ENCODE measurements around the gene NUDT16.

NUDT16 gene

DNA sequence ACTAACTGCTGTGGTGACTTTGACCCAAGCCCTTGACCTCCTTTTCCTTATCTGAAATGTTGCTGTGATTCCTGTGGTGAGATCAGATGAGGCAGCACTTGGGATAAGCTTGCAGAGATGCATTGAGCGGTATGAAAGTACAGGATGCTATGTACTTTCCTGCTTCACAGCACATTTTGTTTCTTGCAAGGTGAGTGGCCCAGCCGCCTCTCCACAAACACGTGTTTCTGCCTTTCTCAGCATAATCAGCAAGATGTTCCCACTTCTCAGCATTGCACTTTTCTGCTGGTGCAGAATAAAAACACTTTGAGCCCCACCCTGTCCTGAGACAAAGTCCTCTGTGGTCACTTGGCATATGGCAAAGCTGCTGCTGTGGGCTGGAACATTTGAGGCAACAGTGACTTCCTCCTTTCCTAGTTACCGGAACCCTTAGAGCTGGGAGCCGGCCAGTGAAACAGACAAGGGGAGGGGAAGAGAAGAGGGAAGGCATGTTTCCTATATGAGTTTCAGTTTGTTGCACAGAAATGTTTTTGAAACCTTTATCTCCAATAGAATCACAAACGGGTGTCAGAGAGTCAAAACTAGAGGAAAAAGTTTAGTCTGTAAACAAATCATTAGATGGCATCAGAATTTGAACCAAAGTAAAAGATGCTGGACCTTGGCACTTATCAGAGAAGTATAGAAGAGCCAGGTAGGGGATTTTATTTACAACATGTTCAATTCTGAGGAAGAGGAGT is 5.0 kb downstream of the NUDT16 start:
- no peak for DNase-seq (ENCODE audit: low read depth)

DNA sequence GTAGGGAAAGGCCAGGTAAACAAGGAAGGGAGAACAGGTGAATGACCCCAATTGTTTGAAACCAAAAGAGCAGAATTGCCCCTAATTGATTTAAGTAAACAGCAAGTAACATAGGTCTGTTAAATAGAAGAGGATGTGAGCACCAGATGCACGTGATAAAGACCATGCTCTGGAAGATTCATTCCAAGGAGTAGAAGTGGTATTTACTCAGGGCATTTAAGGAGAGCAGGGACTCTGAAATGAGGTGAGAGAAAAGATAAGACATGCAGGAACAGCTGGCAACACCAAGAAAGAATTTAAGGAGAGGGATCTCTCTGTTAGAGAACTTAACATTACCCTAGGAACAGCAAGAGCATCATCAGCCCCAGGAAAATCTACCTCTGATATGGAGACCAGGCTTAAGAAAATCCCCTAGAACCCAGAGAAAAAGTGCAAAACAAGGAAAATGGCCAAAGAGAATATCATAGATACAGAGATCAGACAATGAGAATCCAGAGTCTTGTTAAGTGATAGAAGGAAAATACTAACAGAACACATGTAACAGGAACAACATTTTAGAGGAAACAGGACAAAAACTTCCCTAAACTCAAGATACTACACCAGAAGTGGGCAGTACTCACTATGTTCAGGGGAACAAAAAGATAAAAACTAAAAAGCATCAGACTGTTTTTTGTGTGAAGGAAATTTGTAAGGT is 6.4 kb downstream of the NUDT16 start:
- DNase-seq (ENCODE audit: low read depth) = no peak

DNA sequence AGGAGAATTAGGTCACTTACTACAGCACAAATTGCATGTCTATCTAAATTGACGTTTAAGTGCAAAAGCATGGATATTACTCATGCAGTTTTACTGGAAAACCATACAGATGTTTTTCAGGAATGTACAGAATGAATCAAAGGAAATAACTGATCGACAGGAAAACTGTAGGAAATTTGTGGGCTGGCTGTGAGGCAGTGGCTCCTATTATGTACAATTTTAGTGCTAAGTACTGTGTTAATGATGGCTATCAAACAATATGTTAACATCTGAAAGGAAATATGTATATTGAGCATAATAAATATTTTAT is 6.9 kb downstream of the NUDT16 start:
- DNase-seq (ENCODE audit: low read depth) = no peak

DNA sequence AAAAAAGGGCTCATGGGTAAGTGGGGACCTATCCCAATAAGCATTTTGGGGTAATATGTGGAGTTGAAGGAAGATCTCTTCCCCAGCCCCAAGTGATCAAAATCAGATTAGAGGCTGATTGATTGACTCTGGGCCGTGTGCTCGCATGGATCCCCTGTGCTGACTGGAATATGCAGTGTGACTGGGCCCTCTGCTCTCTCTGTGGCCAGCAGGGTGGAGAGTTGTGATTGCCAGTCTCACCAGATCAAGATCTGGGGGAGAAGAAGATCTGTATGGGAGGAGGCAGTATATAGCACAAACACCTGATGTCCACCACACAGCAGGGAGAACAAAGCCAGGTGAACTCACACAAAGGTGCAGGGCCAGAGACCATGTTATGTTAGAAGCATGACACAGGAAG is 8.8 kb downstream of the NUDT16 start:
- no peak for DNase-seq (ENCODE audit: low read depth)

DNA sequence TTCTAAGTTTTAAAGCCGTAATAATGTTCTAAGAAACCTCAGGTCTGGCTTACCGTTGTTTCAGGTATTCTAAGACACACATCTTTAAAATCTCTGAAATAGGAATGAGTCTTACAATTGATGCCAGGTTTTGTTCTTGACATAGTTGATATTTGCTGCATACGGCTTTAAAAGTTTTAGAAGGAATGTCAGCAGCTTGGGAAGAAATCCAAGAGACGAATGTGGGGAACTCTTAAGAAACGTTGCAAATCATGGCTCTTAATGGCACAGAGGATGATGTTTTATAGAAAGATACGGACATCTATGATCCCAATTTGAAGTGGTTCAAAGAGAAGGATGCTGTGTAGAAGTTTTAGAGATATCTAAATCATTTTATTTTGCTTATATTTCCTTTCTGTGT is 11.5 kb downstream of the NUDT16 start:
- no peak for DNase-seq (ENCODE audit: low read depth)

DNA sequence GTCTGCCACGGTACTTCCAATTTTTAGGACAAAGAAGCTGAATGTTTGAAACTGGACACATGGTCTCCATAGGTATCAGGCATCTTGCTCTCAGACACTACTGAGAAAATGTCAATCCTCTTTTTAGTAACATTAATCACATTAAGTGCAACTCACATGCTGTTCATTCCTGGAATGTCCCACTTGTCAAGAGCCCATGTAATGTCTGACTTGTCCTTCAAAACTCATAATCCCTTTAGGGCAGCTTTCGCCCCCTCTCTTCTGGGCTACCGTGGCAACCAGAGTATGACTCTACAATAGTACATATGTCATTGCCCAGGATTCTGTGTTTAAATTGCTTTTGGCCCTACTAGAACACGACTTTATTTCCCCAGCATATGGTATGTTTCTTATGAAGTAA is 12.3 kb downstream of the NUDT16 start:
- no peak for DNase-seq (ENCODE audit: low read depth)

DNA sequence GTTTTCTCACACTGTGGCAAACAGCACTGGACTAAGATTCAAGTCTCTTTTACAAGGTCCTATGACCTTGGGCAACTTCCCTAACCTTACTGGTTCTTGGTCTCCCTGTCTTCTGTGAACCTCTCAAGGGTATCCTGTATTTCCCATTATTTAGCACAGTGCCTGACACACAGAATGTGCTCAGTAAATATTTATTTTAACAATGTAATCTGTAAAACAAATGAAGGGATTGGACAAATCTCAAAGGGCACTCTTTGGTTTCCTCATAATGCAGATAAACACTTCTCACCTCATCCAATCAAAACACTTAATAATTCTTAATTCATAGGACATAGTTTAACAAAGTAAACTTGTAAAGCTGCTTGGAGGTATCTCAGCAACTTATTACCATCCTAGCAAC is 12.8 kb downstream of the NUDT16 start:
- DNase-seq (ENCODE audit: low read depth) = no peak

DNA sequence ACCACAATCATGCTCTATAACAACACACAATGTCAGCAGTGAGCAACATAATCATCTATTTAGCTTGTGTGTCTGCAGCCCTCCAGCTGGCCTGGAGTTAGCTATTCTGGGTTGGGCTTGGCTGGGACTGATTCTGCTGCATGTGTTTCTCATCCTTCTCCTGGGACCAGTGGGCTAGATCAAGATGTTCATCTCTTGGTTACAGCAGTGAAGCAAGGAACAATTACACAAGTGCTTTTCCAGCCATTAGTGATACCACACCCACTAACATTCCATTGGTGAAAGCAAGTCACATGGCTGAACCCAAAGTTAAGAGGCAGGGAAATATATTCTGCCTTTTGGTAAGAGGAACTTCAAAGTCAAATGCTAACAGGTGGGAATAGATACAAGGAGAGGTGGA is 14.6 kb downstream of the NUDT16 start:
- no peak for DNase-seq (ENCODE audit: low read depth)

DNA sequence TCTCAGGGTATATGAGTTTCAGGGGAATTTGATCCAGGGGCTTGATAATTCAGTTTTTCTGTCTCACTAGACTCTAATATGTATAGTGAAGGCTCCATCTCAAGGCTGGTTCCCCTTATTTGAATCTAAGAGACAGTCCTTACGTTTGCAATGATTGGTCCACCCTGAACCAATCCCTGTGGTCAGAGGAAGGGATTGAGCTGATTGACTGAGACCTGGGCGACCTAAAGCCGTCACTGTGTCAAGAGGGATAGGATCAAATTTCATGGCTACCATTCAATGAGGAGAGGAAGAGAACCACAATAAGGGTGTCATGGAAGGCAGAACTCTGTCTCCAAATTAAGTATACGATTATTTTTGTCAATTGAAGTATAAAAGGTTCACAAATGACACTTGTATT is 16.3 kb downstream of the NUDT16 start:
- no peak for DNase-seq (ENCODE audit: low read depth)

DNA sequence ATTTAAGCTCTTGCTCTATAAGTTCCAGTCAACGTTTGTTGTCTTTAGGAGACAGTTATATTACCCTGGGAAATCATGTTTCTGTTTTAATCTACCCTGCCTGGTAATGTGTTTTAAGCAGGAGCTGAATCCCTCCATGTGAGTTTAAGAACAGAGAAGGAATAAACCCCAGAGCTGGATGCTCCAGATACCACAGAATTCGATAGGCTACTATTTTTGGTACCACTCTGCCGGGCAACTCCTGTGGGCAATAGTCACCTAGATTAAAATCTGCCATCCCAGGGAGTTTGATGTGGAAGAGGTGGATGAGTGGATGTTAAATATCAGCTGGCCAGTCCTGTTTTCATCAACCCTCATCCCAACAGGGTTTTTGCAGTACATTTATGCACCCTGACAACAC is 20.4 kb downstream of the NUDT16 start:
- DNase-seq (ENCODE audit: low read depth) = no peak

DNA sequence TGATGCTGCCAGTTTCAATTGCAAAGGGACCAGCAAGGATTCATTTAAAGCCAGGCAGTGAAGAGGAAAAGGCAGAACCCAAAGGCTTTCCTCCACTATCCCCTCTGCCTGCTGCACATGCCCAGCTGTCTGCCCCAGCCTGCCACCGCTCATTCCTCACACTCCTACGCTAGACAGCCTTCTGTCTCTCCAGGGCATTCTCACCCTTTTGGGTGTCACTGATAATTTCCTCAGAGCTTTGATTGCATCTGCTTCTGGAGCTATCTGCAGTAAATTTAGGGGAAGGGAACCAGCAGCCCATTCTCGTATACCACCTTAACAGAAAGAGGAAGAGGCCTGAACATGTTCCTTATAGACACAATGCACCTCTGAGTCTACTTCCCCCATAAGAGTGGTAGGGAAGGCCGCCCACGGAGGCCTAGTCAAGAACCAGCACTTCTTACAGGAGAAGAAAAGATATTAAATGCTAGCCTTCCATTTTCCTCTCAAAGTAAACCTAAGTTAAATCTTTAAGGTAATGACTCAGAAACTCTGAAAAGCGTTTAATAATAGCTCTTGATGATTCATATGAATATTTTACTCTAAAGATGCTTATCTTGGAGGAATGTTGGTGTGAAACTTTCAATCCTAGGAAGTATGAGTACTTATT is 20.9 kb downstream of the NUDT16 start:
- DNase-seq (ENCODE audit: low read depth) = no peak

DNA sequence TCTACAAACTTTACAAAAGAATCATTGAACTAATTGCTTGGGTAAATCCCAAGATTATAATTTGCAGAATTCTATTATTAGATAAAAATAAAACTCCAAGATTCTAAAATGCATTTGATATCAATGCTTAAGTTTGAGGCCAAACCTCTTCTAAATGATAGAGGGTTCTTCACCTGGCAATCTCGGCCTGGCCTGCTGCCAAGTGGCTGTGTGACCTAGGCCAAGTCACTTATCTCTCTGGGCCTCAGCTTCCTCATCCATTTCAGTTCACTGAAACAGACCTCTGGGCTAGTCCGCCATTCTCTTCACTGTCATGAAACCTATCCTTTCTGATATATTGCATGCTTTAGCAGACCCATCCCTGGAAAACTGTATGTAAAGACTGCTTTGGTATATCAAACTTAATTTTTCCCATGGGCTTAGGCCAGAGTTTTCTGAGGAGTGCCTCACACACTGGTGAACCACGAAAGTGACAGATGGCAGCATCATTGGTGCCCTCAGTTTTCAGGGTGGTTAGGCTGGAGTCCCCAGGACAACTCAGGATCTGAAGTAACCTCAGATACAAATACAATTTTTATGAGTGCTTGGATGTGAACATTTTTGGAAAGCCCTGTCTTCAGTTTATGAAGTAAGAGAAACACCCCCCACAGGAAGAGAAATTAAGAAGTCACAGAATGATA is 21.8 kb downstream of the NUDT16 start:
- DNase-seq (ENCODE audit: low read depth) = no peak

DNA sequence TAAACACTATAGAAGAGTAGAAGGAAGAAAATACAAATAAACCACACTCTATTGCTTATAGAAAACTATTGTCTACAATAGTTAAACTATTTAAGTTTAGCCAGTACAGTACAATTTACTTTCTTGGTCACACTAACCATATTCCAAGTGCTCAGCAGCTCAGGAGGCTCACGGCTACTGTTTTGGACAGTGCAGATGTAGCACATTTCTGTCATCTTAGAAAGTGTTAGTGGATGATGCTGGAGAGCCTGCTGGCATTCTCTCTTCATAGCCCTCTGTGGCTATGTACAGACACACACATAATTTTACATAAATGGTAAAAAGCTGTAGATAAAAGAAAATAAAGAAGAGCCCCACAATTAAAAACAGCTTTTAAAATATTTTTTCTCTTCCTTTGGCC is 23.8 kb downstream of the NUDT16 start:
- no peak for DNase-seq (ENCODE audit: low read depth)

DNA sequence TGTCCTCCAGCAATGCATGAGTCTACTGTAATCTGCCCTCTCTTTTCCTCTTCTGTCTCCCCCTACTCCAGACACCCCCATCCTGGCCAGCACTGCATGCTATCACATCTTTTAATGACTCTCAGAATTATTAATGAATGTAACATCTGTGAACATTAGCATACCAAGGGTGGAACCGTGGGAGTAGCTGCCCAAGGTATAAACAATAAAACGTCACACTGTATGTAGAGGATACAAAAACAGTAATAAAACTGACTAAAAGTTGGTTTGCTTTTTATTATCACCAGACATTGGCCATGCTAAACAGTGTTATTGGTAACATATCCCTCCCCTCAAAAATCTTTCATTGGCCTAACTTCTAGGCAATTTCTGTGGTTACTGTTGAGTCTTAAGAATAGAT is 24.7 kb downstream of the NUDT16 start:
- no peak for DNase-seq (ENCODE audit: low read depth)

DNA sequence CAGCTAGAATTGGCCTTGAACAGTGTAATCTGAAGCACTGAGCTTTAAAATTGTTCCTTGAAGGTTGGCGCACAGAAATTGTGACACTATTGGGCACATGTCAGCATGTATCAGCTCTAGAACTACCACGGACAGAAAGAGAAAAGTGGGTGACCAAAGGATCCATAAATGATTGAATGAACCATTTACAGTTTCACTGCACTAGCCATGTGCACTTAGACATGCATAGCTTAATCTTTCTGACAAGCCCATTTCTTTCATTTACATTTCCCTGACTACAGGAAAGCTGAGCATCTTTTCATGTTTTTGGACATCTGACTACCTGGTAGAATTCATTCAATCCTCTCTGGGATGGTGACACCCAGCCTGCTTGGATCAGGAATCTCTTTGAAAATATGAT is 36.2 kb downstream of the NUDT16 start:
- DNase-seq (ENCODE audit: low read depth) = no peak

DNA sequence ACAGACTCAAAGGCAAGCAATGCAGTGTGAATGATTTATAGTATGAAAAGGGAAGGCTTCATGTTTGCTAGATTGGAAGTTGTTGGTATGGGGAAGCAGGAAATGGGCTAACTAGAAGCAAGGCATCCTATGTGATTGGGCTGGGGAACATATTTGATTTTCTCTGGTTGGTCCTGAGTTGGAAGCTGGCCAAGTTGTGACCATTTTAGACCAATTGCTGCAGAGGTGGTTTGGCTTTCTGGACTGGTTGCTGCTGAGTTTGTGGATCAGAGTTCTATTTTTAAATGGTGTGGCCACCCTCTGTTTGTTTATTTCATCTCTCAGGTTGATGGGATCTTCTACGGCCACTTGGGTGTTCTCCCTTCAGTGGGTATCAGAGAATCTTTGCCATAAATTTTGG is 39.7 kb downstream of the NUDT16 start:
- DNase-seq (ENCODE audit: low read depth) = no peak

DNA sequence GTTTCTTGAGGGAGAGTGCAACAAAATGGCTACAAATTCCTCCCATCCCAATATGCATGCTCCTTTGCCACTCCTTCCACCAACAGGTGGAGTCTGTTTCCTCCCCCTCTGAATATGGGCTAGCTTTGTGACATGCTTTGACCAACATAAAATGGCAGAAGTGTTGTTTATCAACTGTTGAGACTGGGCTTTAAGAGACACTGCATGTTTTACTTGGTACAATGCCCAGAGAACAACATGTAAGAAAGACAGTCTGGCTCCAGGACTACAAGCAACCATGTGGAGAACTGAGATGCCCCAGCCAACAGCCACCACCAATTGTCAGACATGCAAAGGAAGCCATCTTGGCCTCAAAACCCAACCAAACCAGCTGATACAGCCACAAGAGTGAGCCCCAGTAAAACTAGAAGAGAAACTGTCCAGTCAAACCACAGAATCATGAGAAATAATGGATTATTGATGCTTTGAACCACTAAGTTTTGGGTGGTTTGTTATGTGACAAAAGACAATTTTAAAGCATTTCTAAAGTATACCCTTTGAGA is 40.5 kb downstream of the NUDT16 start:
- DNase-seq (ENCODE audit: low read depth) = no peak

DNA sequence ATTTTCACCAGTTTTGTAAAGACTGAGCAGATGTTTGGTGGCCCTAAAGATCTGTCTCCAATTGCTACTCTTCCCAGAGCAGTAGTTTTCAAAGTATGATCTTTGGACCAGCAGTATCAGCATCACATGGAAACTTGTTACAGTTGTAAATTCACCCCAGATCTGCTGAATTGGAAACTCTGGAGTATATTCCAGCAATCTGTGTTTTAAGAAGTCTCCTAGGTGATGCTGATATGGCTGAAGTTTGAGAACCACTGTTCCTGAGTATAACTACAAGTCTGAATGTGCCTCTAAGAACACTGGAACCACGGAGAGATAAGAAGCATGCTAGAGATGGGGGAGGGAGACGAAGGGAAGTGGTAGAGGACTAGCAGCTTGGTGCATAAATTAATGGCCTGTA is 45.7 kb downstream of the NUDT16 start:
- no peak for DNase-seq (ENCODE audit: low read depth)

DNA sequence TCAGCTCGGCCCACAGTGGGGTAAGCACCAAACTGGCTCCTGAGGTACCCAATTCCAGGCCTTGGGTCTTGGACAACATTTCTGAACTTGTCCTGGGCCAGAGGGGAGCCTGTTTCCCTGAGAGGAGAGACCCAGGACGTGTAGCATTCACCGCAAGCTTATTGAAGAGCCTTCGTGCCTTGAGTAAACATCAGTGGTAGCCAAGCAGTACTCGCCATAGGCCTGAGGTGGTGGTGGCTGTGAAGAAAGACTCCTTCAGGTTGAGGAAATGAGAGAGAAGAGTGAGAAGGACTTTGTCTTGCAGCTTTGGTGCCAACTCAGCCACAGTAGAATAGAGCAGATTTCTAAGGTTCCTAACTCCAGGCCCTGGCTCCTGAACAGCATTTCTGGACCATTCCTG is 50.2 kb downstream of the NUDT16 start:
- DNase-seq (ENCODE audit: low read depth) = no peak

DNA sequence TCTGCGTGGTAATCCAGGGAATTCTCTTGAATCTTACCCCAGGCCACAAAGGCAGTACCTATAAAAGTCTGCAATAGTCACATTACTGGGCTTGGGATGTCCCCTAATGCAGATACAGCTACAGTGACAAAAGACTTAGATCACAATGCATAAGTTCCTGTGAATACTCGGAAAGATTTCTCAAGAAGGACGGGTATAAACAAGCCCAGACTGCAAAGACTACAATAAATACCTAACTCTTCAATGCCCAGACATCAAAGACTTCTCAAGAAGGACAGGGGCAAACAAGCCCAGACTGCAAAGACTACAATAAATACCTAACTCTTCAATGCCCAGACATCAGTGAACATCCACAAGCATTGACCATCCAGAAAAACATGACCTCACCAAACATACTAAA is 50.9 kb downstream of the NUDT16 start:
- DNase-seq (ENCODE audit: low read depth) = no peak

DNA sequence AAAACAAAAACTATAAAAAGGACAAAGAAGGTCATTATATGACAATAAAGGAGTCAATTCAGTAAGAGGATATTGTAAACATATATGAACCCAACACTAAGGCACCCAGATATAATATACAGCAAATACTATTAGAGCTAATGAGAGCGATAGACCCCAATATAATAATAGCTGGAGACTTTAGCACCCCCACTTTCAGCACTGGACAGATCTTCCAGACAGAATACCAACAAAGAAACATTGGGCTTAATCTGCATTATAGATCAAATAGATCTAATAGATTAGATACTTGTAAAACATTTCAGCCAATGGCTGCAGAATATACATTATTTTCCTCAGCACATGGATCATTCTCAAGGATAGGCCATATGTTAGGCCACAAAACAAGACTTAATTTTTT is 53.4 kb downstream of the NUDT16 start:
- DNase-seq (ENCODE audit: low read depth) = no peak

Measured in stimulated activated CD8-positive, alpha-beta memory T cell treated with anti-CD3 and anti-CD28 coated beads, Interleukin-7, amount 100 ng/mL, for 24 hours (primary cell).